Erythroblast (primary cell): Measurements from ENCODE around the gene RAB12.

Experiments used
- GATA1 ChIP-seq: IDR thresholded peaks from 2 replicates; pipeline ENCODE4 v1.6.1; 2011; ENCODE audit warnings: low read depth, mild to moderate bottlenecking, control low read depth, low read length, moderate library complexity
- POLR2A ChIP-seq: IDR thresholded peaks from 2 replicates; pipeline ENCODE4 v1.6.1; 2011; ENCODE audit warnings: mild to moderate bottlenecking, low read length

DNA sequence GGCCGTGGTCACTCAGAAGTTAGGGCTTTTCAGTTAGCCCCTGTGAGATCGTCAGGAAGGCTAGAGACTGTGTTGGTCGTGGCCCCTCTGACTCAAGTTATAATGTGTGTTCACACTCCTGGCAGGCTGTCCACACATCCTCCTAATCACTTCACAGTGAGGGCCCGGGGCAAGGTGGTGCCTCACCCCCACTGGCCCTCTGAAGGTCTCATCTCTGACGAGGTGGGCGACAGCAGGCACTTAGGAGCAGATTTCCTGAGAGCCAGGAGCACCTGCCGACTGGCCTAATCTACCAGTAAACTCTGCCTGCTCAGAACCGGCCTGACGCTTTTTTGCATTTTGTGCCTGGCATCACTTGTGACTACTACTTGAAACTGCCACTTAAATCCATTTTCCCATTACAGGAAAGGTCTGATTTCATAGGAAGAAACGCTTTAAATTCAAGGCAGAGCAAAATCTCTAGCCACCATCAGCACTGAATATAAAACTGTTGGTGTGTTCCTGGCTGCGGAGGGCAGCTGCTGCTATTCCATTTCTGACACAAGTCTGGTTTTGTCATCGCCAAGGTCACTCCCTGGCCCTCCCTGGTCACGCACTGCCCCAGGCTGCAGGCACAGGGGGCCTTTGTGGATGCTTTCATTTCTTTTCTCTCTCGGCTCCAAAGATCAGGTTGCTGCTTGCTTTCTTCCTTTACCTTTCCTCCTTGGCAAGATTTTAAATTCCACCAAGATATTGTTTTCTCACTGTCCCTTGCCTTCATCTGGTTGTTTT, 48.0 kb downstream of the RAB12 start:
- TF ChIP-seq POLR2A (no peak), GATA1 (no peak)
